NCI-H460 (cell line): Measurements from ENCODE around the gene BRD3. TPM values are rescaled to one million over a fixed set of nuclear protein-coding genes. Genes with fewer than 3 reads are reported as not detected.
"Not testable (repeated sequence)": the region's sequence is repeated elsewhere in the genome, so short reads cannot be mapped to it uniquely, and the experiment has no call there.

ENCODE experiments used
- DNase-seq: peaks from one replicate; pipeline ENCODE4 v3.0.0-alpha.2; 2016; ENCODE audit warnings: low read depth; ENCODE audit errors: extremely low read depth
- polyA plus RNA-seq: library from polyadenylated mRNA; depleted of rRNA; stranded (reverse); fragments of >200 nt; gene quantifications from 2 replicates; pipeline ENCODE4 v1.2.3, GENCODE V29; 2014; cell fraction: nucleus; rRNA removed
- total RNA-seq: library from RNA; depleted of rRNA; stranded (reverse); fragments of >200 nt; shearing (Covaris generic); gene quantifications from 2 replicates; pipeline ENCODE4 v1.2.3, GENCODE V29; 2014; rRNA removed

BRD3 gene
- 7.8 and 9.0 TPM in 2 replicates for total RNA-seq
- polyA plus RNA-seq, result 3.1 and 11.3 TPM in 2 replicates

DNA sequence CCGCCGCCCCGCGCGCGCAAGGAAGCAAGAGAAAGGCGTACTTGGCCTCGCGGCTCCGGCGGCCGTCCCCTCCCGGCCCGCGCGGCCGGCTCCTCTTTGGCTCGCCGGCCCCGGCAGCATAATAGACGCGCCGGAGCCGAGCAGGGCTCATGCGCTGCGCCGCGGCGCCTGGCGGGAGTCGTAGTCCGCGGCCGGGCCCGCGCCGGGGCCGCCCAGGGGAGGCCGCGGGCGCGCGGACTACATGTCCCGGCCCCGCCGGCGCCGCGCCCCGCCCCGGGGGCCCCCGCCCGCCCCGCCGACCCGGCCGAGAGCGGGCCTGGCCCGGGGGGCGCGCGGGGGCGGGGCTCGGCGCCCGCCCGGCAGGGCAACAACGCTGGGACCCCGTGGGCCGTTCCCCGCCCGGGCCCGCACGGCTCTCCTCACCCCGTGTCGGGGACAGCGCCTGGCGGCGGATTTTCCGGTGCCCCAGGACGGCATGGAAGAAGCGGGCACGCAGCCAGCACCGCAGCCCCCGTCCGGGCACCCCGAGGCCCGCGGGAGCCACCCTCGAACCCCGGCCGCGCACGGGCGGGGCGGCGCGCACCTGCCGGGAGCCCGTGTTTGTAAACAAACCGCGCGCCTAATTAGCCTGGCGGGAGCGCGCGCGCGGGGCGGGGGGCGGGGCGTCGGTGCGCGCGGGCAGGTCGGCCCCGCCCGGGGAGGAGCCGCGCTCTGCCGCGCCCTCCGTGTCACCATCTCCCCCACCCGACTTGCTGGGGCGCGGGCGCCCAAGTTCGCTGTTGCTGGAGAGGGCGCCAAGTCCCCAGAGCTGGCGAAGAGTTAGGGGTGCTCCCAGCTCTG lies at the start of gene BRD3:
BRD3 (minus strand) TSS at position 123 of the 840 bp plus-strand sequence. CDS start 14,549 bp downstream, outside the sequence.
- DNase-seq, result peak; percentile 85

DNA sequence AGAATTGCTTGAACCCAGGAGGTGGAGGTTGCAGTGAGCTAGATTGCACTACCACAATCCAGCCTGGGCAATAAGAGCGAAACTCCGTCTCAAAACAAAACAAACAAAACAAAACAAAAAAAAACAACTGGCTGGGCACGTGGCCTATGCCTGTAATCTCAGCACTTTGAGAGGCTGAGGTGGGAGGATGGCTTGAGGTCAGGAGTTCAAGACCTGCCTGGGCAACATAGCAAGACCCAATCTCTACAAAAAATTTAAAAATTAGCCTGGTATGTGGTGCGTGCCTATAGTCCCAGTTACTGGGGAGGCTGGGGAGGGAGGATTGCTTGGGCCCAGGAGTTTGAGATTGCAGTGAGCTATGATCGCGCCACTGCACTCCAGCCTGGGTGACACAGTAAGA lies 44.7 kb upstream of the BRD3 start:
- DNase-seq, result no peak

- no peak for DNase-seq
Observed at GRCh38 chr9:134111064-134111463, 43.2 kb upstream of the BRD3 start.

GRCh38 chr9:134103391-134103998 lies 35.7 kb upstream of the BRD3 start:
- DNase-seq, result no peak

DNA sequence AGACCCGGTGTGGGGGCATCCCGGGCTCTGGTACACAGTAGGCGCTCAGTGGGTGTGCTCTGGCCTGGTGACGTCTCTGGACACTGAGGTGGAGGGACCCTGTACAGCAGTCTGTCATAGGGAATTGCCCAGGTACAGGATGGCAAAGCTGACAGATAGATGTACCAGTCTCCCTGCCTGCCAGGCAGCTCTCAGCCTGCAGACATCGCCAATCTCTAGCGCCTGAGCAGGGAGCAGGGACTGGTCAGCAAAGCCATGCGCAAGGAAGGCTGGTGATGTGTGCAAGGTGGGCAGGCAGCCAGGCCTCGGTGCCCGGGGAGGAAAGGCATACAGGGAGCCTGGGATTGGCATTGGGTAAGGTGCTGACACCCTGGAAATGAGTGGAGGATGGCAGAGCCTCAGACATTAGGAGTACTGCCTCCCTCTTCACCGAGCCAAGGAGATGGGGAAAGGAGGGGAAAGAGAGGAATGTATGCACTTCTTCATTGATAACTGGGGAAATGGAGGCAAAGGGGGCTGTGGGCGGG lies 33.9 kb upstream of the BRD3 start:
- DNase-seq, result no peak

GRCh38 chr9:134101133-134101532 lies 33.3 kb upstream of the BRD3 start:
- DNase-seq, result not testable (repeated sequence)

DNA sequence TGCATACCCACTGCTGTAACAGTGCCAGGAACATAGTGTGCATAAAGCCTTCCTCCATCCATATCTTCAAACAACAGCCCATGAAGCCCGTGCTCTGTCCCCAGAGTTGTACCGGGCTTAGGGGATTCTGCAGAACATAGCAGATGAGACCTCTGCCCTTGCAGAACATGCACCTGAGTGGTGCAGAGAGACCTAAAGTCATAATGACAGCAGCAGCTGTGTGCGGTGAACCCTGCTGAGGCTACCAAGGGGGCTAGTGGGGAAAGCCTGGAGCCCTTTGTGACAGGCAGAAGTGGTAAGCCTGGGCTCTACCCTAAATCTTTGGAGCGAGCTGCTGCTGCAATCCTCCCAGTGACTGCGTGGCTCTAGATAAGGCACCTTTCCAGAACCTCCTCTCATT lies 32.2 kb upstream of the BRD3 start:
- no peak for DNase-seq

DNA sequence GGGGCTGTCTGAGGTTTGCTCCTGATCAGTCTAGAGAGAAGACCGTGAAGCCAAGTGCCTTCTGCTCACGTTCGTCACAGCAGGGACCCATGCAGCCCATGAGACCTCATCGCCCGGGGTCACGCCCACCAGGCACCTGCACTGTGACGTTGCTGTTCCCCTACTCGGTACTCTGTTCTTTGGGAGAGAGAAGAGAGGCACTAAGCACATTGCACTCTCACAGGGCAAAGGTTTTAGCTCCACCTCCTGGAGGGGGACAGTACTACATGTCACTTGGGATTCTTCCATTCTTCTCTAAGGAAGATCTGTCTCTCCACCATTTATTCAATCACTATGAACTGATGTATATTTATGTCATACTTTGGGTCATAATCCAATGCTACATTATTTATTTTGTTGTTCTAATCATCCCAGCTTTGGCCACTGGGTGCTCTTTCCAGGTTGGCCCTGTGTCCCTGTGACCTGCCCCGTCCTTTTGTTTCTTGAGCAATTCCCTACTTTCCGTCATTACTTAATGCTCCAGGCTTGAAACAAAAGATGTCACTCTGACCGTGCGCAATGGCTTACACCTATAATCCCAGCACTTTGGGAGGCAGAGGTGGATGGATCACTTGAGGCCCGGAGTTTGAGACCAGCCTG lies 31.4 kb upstream of the BRD3 start:
- DNase-seq, result peak; percentile 56

DNA sequence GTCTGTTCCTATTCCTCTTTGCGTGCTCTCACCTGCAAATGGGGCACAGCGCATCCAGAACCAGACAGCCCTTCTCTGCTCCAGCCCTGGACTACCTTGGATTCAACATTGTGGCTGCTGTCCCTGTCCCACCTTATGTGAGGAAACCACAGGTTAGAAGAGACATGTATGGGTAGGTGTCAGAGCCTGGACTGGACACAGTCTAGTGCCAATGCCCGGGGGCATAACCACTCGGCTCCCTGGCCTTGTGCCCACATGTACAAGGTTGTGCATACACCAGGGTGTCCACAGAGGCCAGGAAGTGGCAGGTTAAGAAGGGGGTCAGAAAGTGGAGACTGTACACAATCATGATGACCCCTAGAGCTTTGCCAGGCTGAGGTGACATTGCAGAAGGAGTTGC lies 22.1 kb upstream of the BRD3 start:
- no peak for DNase-seq

- DNase-seq, result no peak
Observed at GRCh38 chr9:134088063-134088725, 20.4 kb upstream of the BRD3 start.

DNA sequence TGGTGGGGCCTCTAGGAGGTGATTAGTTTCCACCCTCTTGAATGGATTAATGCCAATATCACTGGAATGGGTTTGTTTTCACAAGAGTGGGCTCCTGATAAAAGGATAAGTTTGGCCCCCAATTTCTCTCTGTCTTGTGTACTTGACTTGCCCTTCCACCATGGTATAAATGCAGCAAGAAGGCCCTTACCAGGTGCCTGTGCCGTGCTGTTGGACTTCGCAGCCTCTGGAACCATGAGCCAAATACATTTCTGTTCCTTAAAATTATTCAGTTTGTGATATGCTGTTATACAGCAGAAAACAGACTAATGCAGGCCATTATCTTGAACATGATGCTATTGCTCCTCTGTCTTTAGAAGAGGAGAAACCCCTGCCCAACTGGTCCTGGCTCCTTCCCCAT lies 17.8 kb upstream of the BRD3 start:
- DNase-seq, result no peak

GRCh38 chr9:134083451-134083850 lies 15.6 kb upstream of the BRD3 start:
- DNase-seq, result no peak

- no peak for DNase-seq
Observed at GRCh38 chr9:134076644-134077043, 8.8 kb upstream of the BRD3 start.

- not testable (repeated sequence) for DNase-seq
Observed at GRCh38 chr9:134075689-134076088, 7.9 kb upstream of the BRD3 start.

- DNase-seq, result no peak
Observed at GRCh38 chr9:134073500-134073899, 5.7 kb upstream of the BRD3 start.

GRCh38 chr9:134072683-134073082 lies 4.9 kb upstream of the BRD3 start:
- not testable (repeated sequence) for DNase-seq

DNA sequence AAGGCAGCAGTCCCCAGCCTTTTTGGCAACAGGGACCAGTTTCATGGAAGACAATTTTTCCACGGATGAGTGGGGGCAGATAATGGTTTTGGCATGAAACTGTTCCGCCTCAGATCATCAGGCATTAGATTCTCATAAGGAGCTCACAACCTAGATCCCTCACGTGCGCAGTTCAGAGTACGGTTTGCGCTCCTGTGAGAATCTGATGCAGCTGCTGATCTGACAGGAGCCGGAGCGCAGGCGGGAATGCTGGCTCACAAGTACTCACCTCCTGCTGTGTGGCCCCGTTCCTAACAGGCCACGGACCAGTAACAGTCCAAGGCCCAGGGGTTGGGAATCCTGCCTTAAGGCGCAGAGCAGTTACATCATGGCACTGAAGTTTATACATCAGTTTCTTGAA lies 3.3 kb upstream of the BRD3 start:
- no peak for DNase-seq

DNA sequence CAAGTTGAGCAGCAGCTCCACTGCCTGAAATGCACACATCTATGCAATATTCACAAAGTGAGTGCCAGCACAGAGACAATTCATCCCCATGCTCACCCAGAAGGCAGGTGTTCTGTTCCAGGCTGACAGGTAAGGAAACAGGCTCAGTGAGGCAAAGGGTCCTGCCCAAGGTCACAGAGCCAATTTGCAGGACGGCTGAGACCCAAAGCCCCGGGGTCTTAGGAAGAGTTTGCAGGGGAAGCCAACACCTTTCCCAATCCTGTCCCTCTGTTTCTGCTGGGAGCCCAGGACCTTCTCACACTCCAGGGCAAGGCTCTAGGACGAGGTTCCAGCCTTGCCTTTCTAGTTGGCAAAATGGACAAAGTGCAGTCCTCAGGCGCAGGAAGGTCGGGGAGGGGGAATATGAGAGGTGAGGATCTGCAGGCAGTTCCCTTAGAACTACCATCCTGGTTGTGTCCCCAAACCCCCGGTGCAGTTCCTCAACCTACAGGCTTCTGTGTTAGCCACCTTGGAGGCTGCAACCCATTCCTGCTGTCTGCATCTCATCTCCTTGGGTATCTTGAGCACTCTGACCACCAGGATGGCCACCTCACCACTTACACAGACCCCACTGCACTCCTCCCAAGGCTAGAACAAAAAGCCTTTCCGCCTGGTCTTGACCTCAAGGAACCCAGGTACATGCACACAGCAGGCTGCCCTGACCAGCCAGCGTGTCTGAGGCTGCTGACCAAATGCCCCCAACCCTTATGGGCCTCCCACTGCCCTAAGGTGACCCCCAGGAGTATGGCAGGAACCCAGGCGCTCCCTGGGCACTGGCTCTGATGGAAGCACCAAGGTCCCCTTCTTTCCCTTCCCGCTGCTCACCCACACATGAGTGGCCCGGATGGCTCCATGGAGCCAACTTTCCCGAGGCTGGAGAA lies 1.9 kb upstream of the BRD3 start:
- no peak for DNase-seq

DNA sequence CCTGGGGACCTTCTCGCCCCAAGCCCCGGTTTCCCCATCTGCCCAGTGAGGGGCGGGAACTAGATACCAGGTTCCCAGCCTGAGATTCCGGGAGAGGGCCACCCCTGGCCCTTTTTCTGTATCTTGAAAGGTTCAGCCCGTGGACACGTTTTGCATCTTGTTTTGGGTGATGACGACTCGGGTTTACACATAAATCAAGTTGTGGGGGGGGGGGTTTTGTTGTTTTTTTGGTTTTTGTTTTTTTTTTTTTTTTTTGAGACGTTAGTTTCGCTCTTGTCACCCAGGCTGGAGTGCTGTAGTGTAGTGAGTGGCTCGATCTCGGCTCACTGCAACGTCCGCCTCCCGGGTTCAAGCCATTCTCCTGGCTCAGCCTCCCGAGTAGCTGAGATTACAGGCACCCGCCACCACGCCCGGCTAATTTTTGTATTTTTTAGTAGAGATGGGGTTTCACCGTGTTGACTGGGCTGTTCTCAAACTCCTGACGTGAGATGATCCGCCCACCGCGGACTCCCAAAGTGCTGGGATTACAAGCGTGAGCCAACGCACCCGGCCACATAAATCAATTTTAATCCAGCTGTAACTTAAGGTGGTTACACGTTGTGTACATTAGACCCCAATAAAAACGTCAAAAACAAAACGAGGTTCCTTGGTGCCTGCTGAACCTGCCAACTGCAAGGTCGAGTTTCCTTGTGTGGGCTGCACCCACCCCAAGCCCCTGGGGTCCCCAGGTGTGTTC lies 1.1 kb upstream of the BRD3 start:
- no peak for DNase-seq
